ENCODE results near the gene SUB1. TPM values are rescaled to one million over a fixed set of nuclear protein-coding genes. Genes with fewer than 3 reads are reported as not detected.

The SUB1 gene
- total RNA-seq, 1 experiment from 2014 or later: 288 TPM

GRCh38 chr5:32578363-32578762 is 7.0 kb upstream of the SUB1 start:
- H3T11ph ChIP-seq (ENCODE audit: low read length): no peak overlapping the region
- no peaks in the 10 kb centered on the region for H3K27me3 ChIP-seq (ENCODE audit: insufficient read depth, low read length)
- no peak overlapping the region for H2AK5ac ChIP-seq (ENCODE audit: insufficient read length, low read length)
- Mint-ChIP-seq H3K4me3 (no peak overlapping the region), H3K27ac (no peak overlapping the region), H3K27me3 (ENCODE audit: low read depth) (no peaks in the 10 kb centered on the region; the same call in 1 of the 2 replicates), H3K9me3 (no peaks in the 10 kb centered on the region), H3K36me3 (ENCODE audit: insufficient read depth in 1 of 3, low read depth in 3 of 3) (no peaks in the 10 kb centered on the region; a peak in 1 of 7 replicates), H3K4me1 (peaks cover 30 to 36% of the 10 kb centered on the region in 2 experiments)
- no peak overlapping the region for H2BK5ac ChIP-seq (ENCODE audit: insufficient read length, low read length)
- H3K79me1 ChIP-seq (ENCODE audit: insufficient read depth, low read depth, low read length, poor library complexity, severe bottlenecking): no peaks in the 10 kb centered on the region
- H3K18ac ChIP-seq (ENCODE audit: insufficient read length, low read depth, low read length): no peak overlapping the region
- H3K23ac ChIP-seq (ENCODE audit: insufficient read length, low read depth, low read length): no peak overlapping the region
- H4K5ac ChIP-seq (ENCODE audit: insufficient read length, low read depth, low read length): no peak overlapping the region
- H2BK20ac ChIP-seq (ENCODE audit: low read depth, low read length, poor library complexity, severe bottlenecking): no peak overlapping the region
- no peak overlapping the region for H3K9ac ChIP-seq (ENCODE audit: extremely low read depth, insufficient read length, low read length)
- no peaks in the 10 kb centered on the region for H3K79me2 ChIP-seq (ENCODE audit: insufficient read depth, low read length)
- no peaks in the 10 kb centered on the region for H3K23me2 ChIP-seq (ENCODE audit: insufficient read length, low read depth, low read length, poor library complexity, severe bottlenecking)
- H4K8ac ChIP-seq (replicated peaks; ENCODE audit: insufficient read length, low read depth, low read length): no peak overlapping the region
- 0 out of 2 replicates have a peak, but pooled peaks cover 5% of the 10 kb centered on the region for H3K4me1 ChIP-seq (ENCODE audit: insufficient read depth, low read length)
- no peak overlapping the region for H2BK12ac ChIP-seq (ENCODE audit: insufficient read length, low read depth, low read length)
- H2BK120ac ChIP-seq (ENCODE audit: low read depth, low read length, poor library complexity, severe bottlenecking): no peak overlapping the region
- H3K4ac ChIP-seq (ENCODE audit: low read depth, low read length): no peak overlapping the region
- H3K9me3 ChIP-seq (ENCODE audit: control insufficient read depth, low read depth, low read length): no peaks in the 10 kb centered on the region
- H2BK15ac ChIP-seq (ENCODE audit: low read depth, low read length): no peak overlapping the region
- WGBS (ENCODE audit: extremely low coverage, insufficient read length, low lambda C conversion rate): no CpG with 5 or more reads among the region's 3 CpGs
- H4K20me1 ChIP-seq (ENCODE audit: control insufficient read depth, insufficient read depth, insufficient read length): no peaks in the 10 kb centered on the region
- H4K91ac ChIP-seq (ENCODE audit: insufficient read length, low read depth, low read length): no peak overlapping the region
- no peak overlapping the region for H3K14ac ChIP-seq (ENCODE audit: insufficient read depth, low read length)
- TF ChIP-seq, protein P1, sequence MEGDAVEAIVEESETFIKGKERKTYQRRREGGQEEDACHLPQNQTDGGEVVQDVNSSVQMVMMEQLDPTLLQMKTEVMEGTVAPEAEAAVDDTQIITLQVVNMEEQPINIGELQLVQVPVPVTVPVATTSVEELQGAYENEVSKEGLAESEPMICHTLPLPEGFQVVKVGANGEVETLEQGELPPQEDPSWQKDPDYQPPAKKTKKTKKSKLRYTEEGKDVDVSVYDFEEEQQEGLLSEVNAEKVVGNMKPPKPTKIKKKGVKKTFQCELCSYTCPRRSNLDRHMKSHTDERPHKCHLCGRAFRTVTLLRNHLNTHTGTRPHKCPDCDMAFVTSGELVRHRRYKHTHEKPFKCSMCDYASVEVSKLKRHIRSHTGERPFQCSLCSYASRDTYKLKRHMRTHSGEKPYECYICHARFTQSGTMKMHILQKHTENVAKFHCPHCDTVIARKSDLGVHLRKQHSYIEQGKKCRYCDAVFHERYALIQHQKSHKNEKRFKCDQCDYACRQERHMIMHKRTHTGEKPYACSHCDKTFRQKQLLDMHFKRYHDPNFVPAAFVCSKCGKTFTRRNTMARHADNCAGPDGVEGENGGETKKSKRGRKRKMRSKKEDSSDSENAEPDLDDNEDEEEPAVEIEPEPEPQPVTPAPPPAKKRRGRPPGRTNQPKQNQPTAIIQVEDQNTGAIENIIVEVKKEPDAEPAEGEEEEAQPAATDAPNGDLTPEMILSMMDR (conservative IDR thresholded peaks at IDR 0.05): no peak
- H3K27ac ChIP-seq (ENCODE audit: insufficient read length, low read depth, low read length): no peak overlapping the region
- H2AFZ ChIP-seq (ENCODE audit: low read length): no peak overlapping the region
- DNase-seq: no peak
- H3K56ac ChIP-seq (ENCODE audit: insufficient read length, low read depth, low read length): no peak overlapping the region
- no peak overlapping the region for H3K4me2 ChIP-seq (ENCODE audit: insufficient read depth, insufficient read length, low read length)

All from H9 (cell line).